GM19328 (cell line): ENCODE data around the gene SLC1A2.

ENCODE experiments used
- ATAC-seq: cut with Tn5 transposase; IDR thresholded peaks from one replicate; pipeline ENCODE4 v1.9.1; 2021; ENCODE audit warnings: mild to moderate bottlenecking, moderate library complexity; ENCODE audit not compliant: unreplicated experiment

The SLC1A2 gene

GRCh38 chr11:35330156-35330889 is 89.0 kb downstream of the SLC1A2 start:
- no peak for ATAC-seq

GRCh38 chr11:35327829-35328228 is 91.5 kb downstream of the SLC1A2 start:
- ATAC-seq = no peak

GRCh38 chr11:35326266-35326879 is 93.0 kb downstream of the SLC1A2 start:
- ATAC-seq = no peak

GRCh38 chr11:35324981-35325380 is 94.4 kb downstream of the SLC1A2 start:
- no peak for ATAC-seq

- no peak for ATAC-seq
Measured at GRCh38 chr11:35324183-35324886, 95.0 kb downstream of the SLC1A2 start.

GRCh38 chr11:35323076-35323868 is 96.1 kb downstream of the SLC1A2 start:
- no peak for ATAC-seq

GRCh38 chr11:35322318-35322979 is 96.9 kb downstream of the SLC1A2 start:
- no peak for ATAC-seq

GRCh38 chr11:35321532-35322317 is 97.6 kb downstream of the SLC1A2 start:
- ATAC-seq = no peak

- no peak for ATAC-seq
Measured at GRCh38 chr11:35321111-35321510, 98.2 kb downstream of the SLC1A2 start.

GRCh38 chr11:35318977-35319925 is 100.1 kb downstream of the SLC1A2 start:
- no peak for ATAC-seq

GRCh38 chr11:35318309-35318708 is 101.0 kb downstream of the SLC1A2 start:
- no peak for ATAC-seq

- ATAC-seq = no peak
Measured at GRCh38 chr11:35317253-35317652, 102.1 kb downstream of the SLC1A2 start.

- no peak for ATAC-seq
Measured at GRCh38 chr11:35316161-35316560, 103.2 kb downstream of the SLC1A2 start.

- no peak for ATAC-seq
Measured at GRCh38 chr11:35313760-35314153, 105.6 kb downstream of the SLC1A2 start.

- ATAC-seq = peak; percentile 94
Measured at GRCh38 chr11:35313066-35313759, 106.1 kb downstream of the SLC1A2 start.

- ATAC-seq = no peak
Measured at GRCh38 chr11:35311331-35311730, 108.0 kb downstream of the SLC1A2 start.

- no peak for ATAC-seq
Measured at GRCh38 chr11:35308157-35308556, 111.2 kb downstream of the SLC1A2 start.

- ATAC-seq = no peak
Measured at GRCh38 chr11:35307221-35307621, 112.1 kb downstream of the SLC1A2 start.
